NCI-H128 (cell line): ENCODE measurements around the gene MFAP2.

Experiments used
- DNase-seq: peaks from one replicate; lab custom pipeline; 2025; ENCODE audit not compliant: unreplicated experiment; lab: John Stamatoyannopoulos, UW

The MFAP2 gene

GRCh38 chr1:16981269-16981849, 939 bp upstream of the MFAP2 start:
- DNase-seq: no peak

- no peak for DNase-seq
Measured at GRCh38 chr1:16979475-16980327, 719 bp downstream of the MFAP2 start.

- no peak for DNase-seq
Measured at GRCh38 chr1:16978567-16979474, 1.6 kb downstream of the MFAP2 start.

- no peak for DNase-seq
Measured at GRCh38 chr1:16978139-16978538, 2.3 kb downstream of the MFAP2 start.

- no peak for DNase-seq
Measured at GRCh38 chr1:16977377-16977776, 3.0 kb downstream of the MFAP2 start.

GRCh38 chr1:16976966-16977365, 3.5 kb downstream of the MFAP2 start:
- DNase-seq: no peak

- no peak for DNase-seq
Measured at GRCh38 chr1:16975838-16976237, 4.6 kb downstream of the MFAP2 start.

- no peak for DNase-seq
Measured at GRCh38 chr1:16975211-16975610, 5.2 kb downstream of the MFAP2 start.

- no peak for DNase-seq
Measured at GRCh38 chr1:16973215-16973614, 7.2 kb downstream of the MFAP2 start.

GRCh38 chr1:16972189-16972895, 8.1 kb downstream of the MFAP2 start:
- no peak for DNase-seq

- DNase-seq: peak; percentile 36
Measured at GRCh38 chr1:16971341-16972188, 8.9 kb downstream of the MFAP2 start.

- DNase-seq: no peak
Measured at GRCh38 chr1:16970132-16970910, 10.1 kb downstream of the MFAP2 start.

GRCh38 chr1:16969651-16970050, 10.8 kb downstream of the MFAP2 start:
- no peak for DNase-seq

GRCh38 chr1:16969057-16969611, 11.3 kb downstream of the MFAP2 start:
- no peak for DNase-seq

GRCh38 chr1:16968372-16968771, 12.0 kb downstream of the MFAP2 start:
- DNase-seq: no peak

GRCh38 chr1:16967962-16968361, 12.5 kb downstream of the MFAP2 start:
- DNase-seq: no peak

GRCh38 chr1:16967095-16967575, 13.3 kb downstream of the MFAP2 start:
- DNase-seq: no peak

- no peak for DNase-seq
Measured at GRCh38 chr1:16966282-16966681, 14.1 kb downstream of the MFAP2 start.
